ENCODE data around the gene FAM3B.

Gene FAM3B

GRCh38 chr21:41379901-41380300 lies 63.3 kb downstream of the FAM3B start:
- H3K4me3 ChIP-seq (ENCODE audit: low read length in 2 of 2) = no peak overlapping the region
- H3K9me3 ChIP-seq (ENCODE audit: control insufficient read depth in 2 of 2, low read length in 2 of 2) = peaks cover 0 to 2% of the 10 kb centered on the region in 2 donors
- H3K9ac ChIP-seq (ENCODE audit: low read length in 2 of 2) = no peak overlapping the region
- H3K4me1 ChIP-seq (ENCODE audit: control insufficient read depth, insufficient read depth, low read length) = no peaks in the 10 kb centered on the region
- peaks cover 0 to 2% of the 10 kb centered on the region in 2 donors for H3K36me3 ChIP-seq (ENCODE audit: control insufficient read depth in 2 of 2, insufficient read depth in 2 of 2, low read length in 2 of 2)
- no peak overlapping the region for H3K27ac ChIP-seq (ENCODE audit: low read length)
- H3K27me3 ChIP-seq (ENCODE audit: control insufficient read depth in 1 of 2, insufficient read depth in 2 of 2, low read length in 2 of 2) = no peaks in the 10 kb centered on the region

GRCh38 chr21:41381731-41382130 lies 65.1 kb downstream of the FAM3B start:
- no peak overlapping the region for H3K4me3 ChIP-seq (ENCODE audit: low read length in 2 of 2)
- H3K9ac ChIP-seq (ENCODE audit: low read length in 2 of 2) = no peak overlapping the region
- H3K9me3 ChIP-seq (ENCODE audit: control insufficient read depth in 2 of 2, low read length in 2 of 2) = peaks cover 0 to 2% of the 10 kb centered on the region in 2 donors
- H3K27me3 ChIP-seq (ENCODE audit: control insufficient read depth in 1 of 2, insufficient read depth in 2 of 2, low read length in 2 of 2) = no peaks in the 10 kb centered on the region
- H3K4me1 ChIP-seq (ENCODE audit: control insufficient read depth, insufficient read depth, low read length) = no peaks in the 10 kb centered on the region
- peaks cover 0 to 2% of the 10 kb centered on the region in 2 donors for H3K36me3 ChIP-seq (ENCODE audit: control insufficient read depth in 2 of 2, insufficient read depth in 2 of 2, low read length in 2 of 2)
- H3K27ac ChIP-seq (ENCODE audit: low read length) = no peak overlapping the region

GRCh38 chr21:41387042-41387819 lies 70.6 kb downstream of the FAM3B start:
- H3K9ac ChIP-seq (ENCODE audit: low read length in 2 of 2) = no peak overlapping the region
- no peaks in the 10 kb centered on the region for H3K27me3 ChIP-seq (ENCODE audit: control insufficient read depth in 1 of 2, insufficient read depth in 2 of 2, low read length in 2 of 2)
- H3K4me1 ChIP-seq (ENCODE audit: control insufficient read depth, insufficient read depth, low read length) = no peaks in the 10 kb centered on the region
- H3K27ac ChIP-seq (ENCODE audit: low read length) = no peak overlapping the region
- H3K9me3 ChIP-seq (ENCODE audit: control insufficient read depth in 2 of 2, low read length in 2 of 2) = no peaks in the 10 kb centered on the region
- H3K4me3 ChIP-seq (ENCODE audit: low read length in 2 of 2) = no peak overlapping the region
- H3K36me3 ChIP-seq (ENCODE audit: control insufficient read depth in 2 of 2, insufficient read depth in 2 of 2, low read length in 2 of 2) = no peaks in the 10 kb centered on the region

- H3K9ac ChIP-seq (ENCODE audit: low read length in 2 of 2) = no peak overlapping the region
- no peaks in the 10 kb centered on the region for H3K4me1 ChIP-seq (ENCODE audit: control insufficient read depth, insufficient read depth, low read length)
- no peaks in the 10 kb centered on the region for H3K27me3 ChIP-seq (ENCODE audit: control insufficient read depth in 1 of 2, insufficient read depth in 2 of 2, low read length in 2 of 2)
- H3K4me3 ChIP-seq (ENCODE audit: low read length in 2 of 2) = no peak overlapping the region
- H3K9me3 ChIP-seq (ENCODE audit: control insufficient read depth in 2 of 2, low read length in 2 of 2) = no peaks in the 10 kb centered on the region
- H3K27ac ChIP-seq (ENCODE audit: low read length) = no peak overlapping the region
- no peaks in the 10 kb centered on the region for H3K36me3 ChIP-seq (ENCODE audit: control insufficient read depth in 2 of 2, insufficient read depth in 2 of 2, low read length in 2 of 2)
Observed at GRCh38 chr21:41387824-41388223, 71.2 kb downstream of the FAM3B start.

- Histone ChIP-seq H3K9ac (ENCODE audit: low read length in 2 of 2) (no peak overlapping the region), H3K27me3 (ENCODE audit: control insufficient read depth in 1 of 2, insufficient read depth in 2 of 2, low read length in 2 of 2) (no peaks in the 10 kb centered on the region), H3K4me3 (ENCODE audit: low read length in 2 of 2) (no peak overlapping the region), H3K36me3 (ENCODE audit: control insufficient read depth in 2 of 2, insufficient read depth in 2 of 2, low read length in 2 of 2) (no peaks in the 10 kb centered on the region), H3K4me1 (ENCODE audit: control insufficient read depth, insufficient read depth, low read length) (no peaks in the 10 kb centered on the region), H3K27ac (ENCODE audit: low read length) (no peak overlapping the region), H3K9me3 (ENCODE audit: control insufficient read depth in 2 of 2, low read length in 2 of 2) (no peaks in the 10 kb centered on the region)
Observed at GRCh38 chr21:41388259-41388658, 71.7 kb downstream of the FAM3B start.

- H3K36me3 ChIP-seq (ENCODE audit: control insufficient read depth in 2 of 2, insufficient read depth in 2 of 2, low read length in 2 of 2) = no peaks in the 10 kb centered on the region
- H3K9me3 ChIP-seq (ENCODE audit: control insufficient read depth in 2 of 2, low read length in 2 of 2) = no peaks in the 10 kb centered on the region
- no peak overlapping the region for H3K4me3 ChIP-seq (ENCODE audit: low read length in 2 of 2)
- no peak overlapping the region for H3K9ac ChIP-seq (ENCODE audit: low read length in 2 of 2)
- no peaks in the 10 kb centered on the region for H3K27me3 ChIP-seq (ENCODE audit: control insufficient read depth in 1 of 2, insufficient read depth in 2 of 2, low read length in 2 of 2)
- H3K27ac ChIP-seq (ENCODE audit: low read length) = no peak overlapping the region
- H3K4me1 ChIP-seq (ENCODE audit: control insufficient read depth, insufficient read depth, low read length) = no peaks in the 10 kb centered on the region
Observed at GRCh38 chr21:41390043-41390639, 73.5 kb downstream of the FAM3B start.

- Histone ChIP-seq H3K4me3 (ENCODE audit: low read length in 2 of 2) (no peak overlapping the region), H3K4me1 (ENCODE audit: control insufficient read depth, insufficient read depth, low read length) (no peaks in the 10 kb centered on the region), H3K9me3 (ENCODE audit: control insufficient read depth in 2 of 2, low read length in 2 of 2) (no peaks in the 10 kb centered on the region), H3K27me3 (ENCODE audit: control insufficient read depth in 1 of 2, insufficient read depth in 2 of 2, low read length in 2 of 2) (no peaks in the 10 kb centered on the region), H3K27ac (ENCODE audit: low read length) (no peak overlapping the region), H3K36me3 (ENCODE audit: control insufficient read depth in 2 of 2, insufficient read depth in 2 of 2, low read length in 2 of 2) (peaks cover 0 to 2% of the 10 kb centered on the region in 2 donors), H3K9ac (ENCODE audit: low read length in 2 of 2) (no peak overlapping the region)
Observed at GRCh38 chr21:41393876-41394465, 77.4 kb downstream of the FAM3B start.

- Histone ChIP-seq H3K36me3 (ENCODE audit: control insufficient read depth in 2 of 2, insufficient read depth in 2 of 2, low read length in 2 of 2) (peaks cover 0 to 2% of the 10 kb centered on the region in 2 donors), H3K27ac (ENCODE audit: low read length) (no peak overlapping the region), H3K27me3 (ENCODE audit: control insufficient read depth in 1 of 2, insufficient read depth in 2 of 2, low read length in 2 of 2) (peaks cover 0 to 2% of the 10 kb centered on the region in 2 donors), H3K4me1 (ENCODE audit: control insufficient read depth, insufficient read depth, low read length) (no peaks in the 10 kb centered on the region), H3K9ac (ENCODE audit: low read length in 2 of 2) (no peak overlapping the region), H3K4me3 (ENCODE audit: low read length in 2 of 2) (no peak overlapping the region), H3K9me3 (ENCODE audit: control insufficient read depth in 2 of 2, low read length in 2 of 2) (no peaks in the 10 kb centered on the region)
Observed at GRCh38 chr21:41396558-41397075, 80.0 kb downstream of the FAM3B start.

- Histone ChIP-seq H3K27me3 (ENCODE audit: control insufficient read depth in 1 of 2, insufficient read depth in 2 of 2, low read length in 2 of 2) (peaks cover 0 to 2% of the 10 kb centered on the region in 2 donors), H3K27ac (ENCODE audit: low read length) (no peak overlapping the region), H3K9ac (ENCODE audit: low read length in 2 of 2) (no peak overlapping the region), H3K36me3 (ENCODE audit: control insufficient read depth in 2 of 2, insufficient read depth in 2 of 2, low read length in 2 of 2) (peaks cover 0 to 2% of the 10 kb centered on the region in 2 donors), H3K9me3 (ENCODE audit: control insufficient read depth in 2 of 2, low read length in 2 of 2) (no peaks in the 10 kb centered on the region), H3K4me3 (ENCODE audit: low read length in 2 of 2) (no peak overlapping the region), H3K4me1 (ENCODE audit: control insufficient read depth, insufficient read depth, low read length) (no peaks in the 10 kb centered on the region)
Observed at GRCh38 chr21:41397471-41397891, 80.9 kb downstream of the FAM3B start.

GRCh38 chr21:41398251-41398650 lies 81.7 kb downstream of the FAM3B start:
- no peak overlapping the region for H3K4me3 ChIP-seq (ENCODE audit: low read length in 2 of 2)
- H3K9me3 ChIP-seq (ENCODE audit: control insufficient read depth in 2 of 2, low read length in 2 of 2) = no peaks in the 10 kb centered on the region
- H3K36me3 ChIP-seq (ENCODE audit: control insufficient read depth in 2 of 2, insufficient read depth in 2 of 2, low read length in 2 of 2) = peaks cover 0 to 5% of the 10 kb centered on the region in 2 donors
- H3K4me1 ChIP-seq (ENCODE audit: control insufficient read depth, insufficient read depth, low read length) = no peaks in the 10 kb centered on the region
- peaks cover 0 to 2% of the 10 kb centered on the region in 2 donors for H3K27me3 ChIP-seq (ENCODE audit: control insufficient read depth in 1 of 2, insufficient read depth in 2 of 2, low read length in 2 of 2)
- H3K27ac ChIP-seq (ENCODE audit: low read length) = no peak overlapping the region
- H3K9ac ChIP-seq (ENCODE audit: low read length in 2 of 2) = no peak overlapping the region
